A549 (cell line): ENCODE measurements around the gene BDNF. TPM values are rescaled to one million over a fixed set of nuclear protein-coding genes. Genes with fewer than 3 reads are reported as not detected.

Experiments
- ATAC-seq, 2 experiments: fragments of 200-7000 bp in 1 of 2; fragments of >200 bp in 1 of 2; cut with Nextera tagmentation in 1 of 2; cut with Tn5 transposase in 1 of 2; 3 replicates each; pipeline versions ENCODE4 v1.8.0 to v1.9.1; 2018 to 2020; ENCODE audit warnings: mild to moderate bottlenecking in 1 of 2, moderate library complexity in 1 of 2
- CTCF ChIA-PET: fragments of 300-600 bp; sonication (Branson Sonifier 250); formaldehyde crosslinking; extraction: SDS; loops from one replicate; lab custom pipeline; 2021; ENCODE audit warnings: antibody characterized with exemption, inconsistent platforms; lab: Yijun Ruan, JAX
- POLR2A ChIA-PET: fragments of 350-600 bp; formaldehyde crosslinking; extraction: SDS; loops from one replicate; lab custom pipeline; 2021; ENCODE audit warnings: antibody characterized with exemption, inconsistent platforms; lab: Yijun Ruan, JAX
- DNase-seq, 2 experiments: peaks; one replicate each; pipeline versions ENCODE4 v3.0.0 to v3.0.0-alpha.2; 2011 to 2016; ENCODE audit warnings: low read depth in 1 of 2, low spot score in 1 of 2
- FAIRE-seq: peaks from 2 replicates; lab custom pipeline; 2011; peaks lifted over from hg19 to GRCh38; lab: Jason Lieb, UNC
- H3K27ac ChIP-seq, 2 experiments: fragments of >200 bp; sonication (Bioruptor Twin); formaldehyde crosslinking; 3 replicates each; pipeline ENCODE4 v1.5.1; 2016 to 2017
- H3K4me1 ChIP-seq: fragments of >200 bp; sonication (Bioruptor Twin); formaldehyde crosslinking; 3 replicates; pipeline ENCODE4 v1.6.1; 2016
- H3K4me2 ChIP-seq: fragments of >200 bp; sonication (Bioruptor Twin); formaldehyde crosslinking; 3 replicates; pipeline ENCODE4 v1.6.1; 2016
- H3K4me3 ChIP-seq: fragments of >200 bp; sonication (Bioruptor Twin); formaldehyde crosslinking; 3 replicates; pipeline ENCODE4 v1.5.1; 2016
- H3K9me3 ChIP-seq: fragments of >200 bp; sonication (Bioruptor Twin); formaldehyde crosslinking; 3 replicates; pipeline ENCODE4 v1.6.1; 2016
- FOXS1 ChIP-seq: fragments of 250-450 bp; sonication (Bioruptor Pico); IDR thresholded peaks from 2 replicates; pipeline ENCODE4 v1.5.0; 2020; ENCODE audit warnings: mild to moderate bottlenecking, moderate library complexity
- POLR2A ChIP-seq: IDR thresholded peaks from 2 replicates; pipeline ENCODE4 v1.6.1; 2012; ENCODE audit warnings: mild to moderate bottlenecking, low read length
- USF2 ChIP-seq: fragments of 450-650 bp; IDR thresholded peaks from 2 replicates; pipeline ENCODE4 v1.6.1; 2014; ENCODE audit warnings: antibody characterized with exemption
- polyA plus RNA-seq, 4 experiments: library from polyadenylated mRNA; depleted of rRNA in 3 of 4; stranded (reverse); fragments of >200 nt; fragmentation: RNase III in 1 of 4; extraction: RNeasy Plus Mini Kit Qiagen cat#74134 plus additional on column Dnase treatment in 1 of 4; gene quantifications; 2 replicates in 3 of 4; 3 replicates in 1 of 4; pipeline ENCODE4 v1.2.3, GENCODE V29; 2011 to 2017
- TF ChIP-seq, protein P1 (sequence below): fragments of 250-450 bp; sonication (Bioruptor Pico); IDR thresholded peaks from 2 replicates; pipeline ENCODE4 v1.5.0; 2020; ENCODE audit warnings: low read depth, mild to moderate bottlenecking, moderate library complexity
- TF ChIP-seq, protein P2 (sequence below): IDR thresholded peaks from 2 replicates; pipeline ENCODE4 v1.6.1; 2012; ENCODE audit warnings: low read depth, borderline replicate concordance

The BDNF gene
- polyA plus RNA-seq, 2 of the 4 experiments (the other 2 are of a cell fraction): 16.4 to 33.7 TPM

- CTCF ChIA-PET: no interaction called here
Observed at GRCh38 chr11:27605422-27605821, 94.8 kb downstream of the BDNF start.

More at GRCh38 chr11:27605422-27605821, 94.8 kb downstream of the BDNF start:
- H3K4me2 ChIP-seq: no peak overlapping the region
- FAIRE-seq: no peak
- H3K9me3 ChIP-seq: no peaks in the 10 kb centered on the region
- TF ChIP-seq POLR2A: no peak
- TF ChIP-seq, protein P1, sequence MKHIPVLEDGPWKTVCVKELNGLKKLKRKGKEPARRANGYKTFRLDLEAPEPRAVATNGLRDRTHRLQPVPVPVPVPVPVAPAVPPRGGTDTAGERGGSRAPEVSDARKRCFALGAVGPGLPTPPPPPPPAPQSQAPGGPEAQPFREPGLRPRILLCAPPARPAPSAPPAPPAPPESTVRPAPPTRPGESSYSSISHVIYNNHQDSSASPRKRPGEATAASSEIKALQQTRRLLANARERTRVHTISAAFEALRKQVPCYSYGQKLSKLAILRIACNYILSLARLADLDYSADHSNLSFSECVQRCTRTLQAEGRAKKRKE (CRISPR knock-in tag): no peak
- no peak for TF ChIP-seq USF2
- TF ChIP-seq, protein P2, sequence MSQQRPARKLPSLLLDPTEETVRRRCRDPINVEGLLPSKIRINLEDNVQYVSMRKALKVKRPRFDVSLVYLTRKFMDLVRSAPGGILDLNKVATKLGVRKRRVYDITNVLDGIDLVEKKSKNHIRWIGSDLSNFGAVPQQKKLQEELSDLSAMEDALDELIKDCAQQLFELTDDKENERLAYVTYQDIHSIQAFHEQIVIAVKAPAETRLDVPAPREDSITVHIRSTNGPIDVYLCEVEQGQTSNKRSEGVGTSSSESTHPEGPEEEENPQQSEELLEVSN: no peak
- no peak for TF ChIP-seq FOXS1 (CRISPR knock-in tag)
- no peaks in the 10 kb centered on the region for H3K4me1 ChIP-seq
- DNase-seq: no peak
- POLR2A ChIA-PET: no interaction called here
- ATAC-seq: no peak
- H3K27ac ChIP-seq: no peak overlapping the region
- no peak overlapping the region for H3K4me3 ChIP-seq

Other genes with a start within 250 kb of the BDNF start
- 130 and 145 TPM in 2 replicates for gene LGR4, start 227.7 kb downstream of the BDNF start, polyA plus RNA-seq (2011; rRNA removed)
- gene LGR4, start 227.7 kb downstream of the BDNF start, polyA plus RNA-seq (2017; fragmentation: RNase III; extraction: RNeasy Plus Mini Kit Qiagen cat#74134 plus additional on column Dnase treatment): 40.9 to 43.5 TPM (median 41.2 TPM) in 3 replicates
- gene LIN7C, start 193.7 kb downstream of the BDNF start, polyA plus RNA-seq (2011; rRNA removed): 21.2 and 31.0 TPM in 2 replicates
- gene LIN7C, start 193.7 kb downstream of the BDNF start, polyA plus RNA-seq (2017; fragmentation: RNase III; extraction: RNeasy Plus Mini Kit Qiagen cat#74134 plus additional on column Dnase treatment): 9.0 to 10.1 TPM (median 9.7 TPM) in 3 replicates